Trophoblast cell (in vitro differentiated cells and primary cell): Measurements from ENCODE around the gene DBF4B.
A peak's percentile ranks its signal among the peaks of the same experiment; 100 is the strongest.

Experiments used
- DNase-seq, 2 donors: peaks; one replicate each; pipeline ENCODE4 v3.0.0-alpha.2; 2016
- H2AFZ ChIP-seq: 2 replicates; pipeline ENCODE4 v1.6.1; 2013; ENCODE audit warnings: low read length, moderate library complexity, mild to moderate bottlenecking; ENCODE audit not compliant: insufficient read depth, poor library complexity
- H2AK5ac ChIP-seq: 2 replicates; pipeline ENCODE4 v1.6.1; 2013; ENCODE audit warnings: mild to moderate bottlenecking, low read length
- H2BK120ac ChIP-seq: 2 replicates; pipeline ENCODE4 v1.6.1; 2013; ENCODE audit warnings: low read length, mild to moderate bottlenecking, moderate library complexity; ENCODE audit not compliant: insufficient read depth, poor library complexity
- H2BK12ac ChIP-seq: 2 replicates; pipeline ENCODE4 v1.6.1; 2013; ENCODE audit warnings: mild to moderate bottlenecking, low read length, moderate library complexity
- H2BK5ac ChIP-seq: 2 replicates; pipeline ENCODE4 v1.6.1; 2013; ENCODE audit warnings: low read length, low read depth, moderate library complexity, mild to moderate bottlenecking; ENCODE audit not compliant: poor library complexity
- H3K14ac ChIP-seq: 2 replicates; pipeline ENCODE4 v1.6.1; 2013; ENCODE audit warnings: mild to moderate bottlenecking, low read length
- H3K18ac ChIP-seq: 2 replicates; pipeline ENCODE4 v1.6.1; 2013; ENCODE audit warnings: mild to moderate bottlenecking, low read length
- H3K23ac ChIP-seq: 2 replicates; pipeline ENCODE4 v1.6.1; 2013; ENCODE audit warnings: low read length
- H3K27ac ChIP-seq: 2 replicates; pipeline ENCODE4 v1.5.1; 2013; ENCODE audit warnings: low read depth, mild to moderate bottlenecking, inconsistent platforms, low read length, moderate library complexity
- H3K27me3 ChIP-seq: 2 replicates; pipeline ENCODE4 v1.6.1; 2013; ENCODE audit warnings: inconsistent platforms, mild to moderate bottlenecking, low read length, moderate library complexity; ENCODE audit not compliant: insufficient read depth
- H3K36me3 ChIP-seq, 2 experiments: 1 replicate in 1 of 2; 2 replicates in 1 of 2; pipeline ENCODE4 v1.6.1; 2013; ENCODE audit warnings: low read length in 2 of 2, mild to moderate bottlenecking in 2 of 2, moderate library complexity in 1 of 2; ENCODE audit not compliant: insufficient read depth in 2 of 2, control insufficient read depth in 1 of 2
- H3K4ac ChIP-seq: 2 replicates; pipeline ENCODE4 v1.6.1; 2013; ENCODE audit warnings: low read depth, mild to moderate bottlenecking, low read length, moderate library complexity
- H3K4me1 ChIP-seq, 2 experiments: 1 replicate in 1 of 2; 2 replicates in 1 of 2; pipeline ENCODE4 v1.6.1; 2013; ENCODE audit warnings: low read length in 2 of 2, mild to moderate bottlenecking in 2 of 2, moderate library complexity in 1 of 2; ENCODE audit not compliant: insufficient read depth in 2 of 2, control insufficient read depth in 1 of 2
- H3K4me2 ChIP-seq: 2 replicates; pipeline ENCODE4 v1.6.1; 2013; ENCODE audit warnings: inconsistent platforms, mild to moderate bottlenecking, low read length, moderate library complexity
- H3K4me3 ChIP-seq: 2 replicates; pipeline ENCODE4 v1.5.1; 2013; ENCODE audit warnings: mild to moderate bottlenecking, low read depth, low read length, inconsistent platforms
- H3K79me1 ChIP-seq: one replicate; pipeline ENCODE4 v1.6.1; 2013; ENCODE audit warnings: low read length
- H3K79me2 ChIP-seq: 2 replicates; pipeline ENCODE4 v1.6.1; 2013; ENCODE audit warnings: low read length, mild to moderate bottlenecking; ENCODE audit not compliant: control insufficient read depth, insufficient read depth, poor library complexity
- H3K9ac ChIP-seq: 2 replicates; pipeline ENCODE4 v1.6.1; 2013; ENCODE audit warnings: mild to moderate bottlenecking, low read length
- H3K9me3 ChIP-seq: 2 replicates; pipeline ENCODE4 v1.6.1; 2013; ENCODE audit warnings: low read depth, mild to moderate bottlenecking, control low read depth, inconsistent platforms, low read length; ENCODE audit not compliant: insufficient read depth
- H4K12ac ChIP-seq: 2 replicates; pipeline ENCODE4 v1.6.1; 2013; ENCODE audit warnings: low read depth, mild to moderate bottlenecking, low read length, moderate library complexity
- H4K8ac ChIP-seq: 2 replicates; pipeline ENCODE4 v1.6.1; 2013; ENCODE audit warnings: low read depth, mild to moderate bottlenecking, low read length, moderate library complexity
- H4K91ac ChIP-seq: one replicate; pipeline ENCODE4 v1.6.1; 2013; ENCODE audit warnings: low read depth, mild to moderate bottlenecking, low read length, moderate library complexity
- WGBS: extraction: QIAGEN DNeasy Blood & Tissue Kit; methylation state at CpG from one replicate; pipeline ENCODE4 v1.1.7; 2013; ENCODE audit warnings: missing lambda C conversion rate; ENCODE audit not compliant: insufficient read length, insufficient coverage; ENCODE audit errors: extremely low coverage; 5-methylcytosine and 5-hydroxymethylcytosine counted together

Gene DBF4B

GRCh38 chr17:44749076-44749979 lies 40.9 kb downstream of the DBF4B start:
- H2AFZ ChIP-seq = no peak overlapping the region
- H4K91ac ChIP-seq = no peak overlapping the region
- DNase-seq = no peak
- H3K4me3 ChIP-seq = peak overlapping the region; percentile 16
- H2BK5ac ChIP-seq = no peak overlapping the region
- H2BK12ac ChIP-seq = no peak overlapping the region
- H3K4me1 ChIP-seq = no peaks in the 10 kb centered on the region
- no peaks in the 10 kb centered on the region for H3K79me1 ChIP-seq
- no peak overlapping the region for H2AK5ac ChIP-seq
- no peaks in the 10 kb centered on the region for H3K79me2 ChIP-seq
- H3K9ac ChIP-seq = no peak overlapping the region
- no peak overlapping the region for H3K4me2 ChIP-seq
- H3K36me3 ChIP-seq = peaks cover 42 to 43% of the 10 kb centered on the region in 2 experiments
- H3K27ac ChIP-seq = no peak overlapping the region
- WGBS = no CpG with 5 or more reads among the region's 19 CpGs
- no peaks in the 10 kb centered on the region for H3K27me3 ChIP-seq
- H3K23ac ChIP-seq = no peak overlapping the region
- no peak overlapping the region for H3K4ac ChIP-seq
- no peaks in the 10 kb centered on the region for H3K9me3 ChIP-seq
- H2BK120ac ChIP-seq = no peak overlapping the region
- no peak overlapping the region for H3K18ac ChIP-seq
- H4K8ac ChIP-seq = no peak overlapping the region
- H3K14ac ChIP-seq = no peak overlapping the region
- H4K12ac ChIP-seq = no peak overlapping the region

- no peak overlapping the region for H3K4me2 ChIP-seq
- H3K4ac ChIP-seq = no peak overlapping the region
- no peak overlapping the region for H3K27ac ChIP-seq
- peaks cover 42 to 43% of the 10 kb centered on the region in 2 experiments for H3K36me3 ChIP-seq
- no peak overlapping the region for H2BK5ac ChIP-seq
- no peak for DNase-seq
- H4K8ac ChIP-seq = no peak overlapping the region
- no peaks in the 10 kb centered on the region for H3K9me3 ChIP-seq
- H2BK12ac ChIP-seq = no peak overlapping the region
- H3K79me2 ChIP-seq = no peaks in the 10 kb centered on the region
- H2AK5ac ChIP-seq = no peak overlapping the region
- H2AFZ ChIP-seq = no peak overlapping the region
- H3K27me3 ChIP-seq = no peaks in the 10 kb centered on the region
- no peak overlapping the region for H2BK120ac ChIP-seq
- H4K91ac ChIP-seq = no peak overlapping the region
- no peak overlapping the region for H3K4me3 ChIP-seq
- H3K18ac ChIP-seq = no peak overlapping the region
- H4K12ac ChIP-seq = no peak overlapping the region
- no CpG with 5 or more reads among the region's 9 CpGs for WGBS
- H3K9ac ChIP-seq = no peak overlapping the region
- H3K14ac ChIP-seq = no peak overlapping the region
- no peaks in the 10 kb centered on the region for H3K4me1 ChIP-seq
- no peaks in the 10 kb centered on the region for H3K79me1 ChIP-seq
- no peak overlapping the region for H3K23ac ChIP-seq
These were observed 41.5 kb downstream of the DBF4B start for GRCh38 chr17:44749980-44750318.

GRCh38 chr17:44751331-44751730 lies 42.9 kb downstream of the DBF4B start:
- Histone ChIP-seq H3K79me1 (no peaks in the 10 kb centered on the region), H2AFZ (no peak overlapping the region), H4K8ac (no peak overlapping the region), H2BK12ac (no peak overlapping the region), H4K12ac (no peak overlapping the region), H3K4me2 (no peak overlapping the region), H3K36me3 (peaks cover 42 to 43% of the 10 kb centered on the region in 2 experiments), H3K27ac (no peak overlapping the region), H2AK5ac (no peak overlapping the region), H4K91ac (no peak overlapping the region), H3K14ac (no peak overlapping the region), H2BK120ac (no peak overlapping the region), H3K9me3 (no peaks in the 10 kb centered on the region), H3K4ac (no peak overlapping the region), H3K79me2 (no peaks in the 10 kb centered on the region), H3K9ac (no peak overlapping the region), H3K18ac (no peak overlapping the region), H3K27me3 (no peaks in the 10 kb centered on the region), H3K4me3 (no peak overlapping the region), H2BK5ac (no peak overlapping the region), H3K23ac (no peak overlapping the region), H3K4me1 (no peaks in the 10 kb centered on the region)
- WGBS = no CpG with 5 or more reads among the region's 7 CpGs
- DNase-seq = no peak

GRCh38 chr17:44751806-44752205 lies 43.3 kb downstream of the DBF4B start:
- H3K27ac ChIP-seq = no peak overlapping the region
- H3K23ac ChIP-seq = no peak overlapping the region
- no peak overlapping the region for H3K14ac ChIP-seq
- no peak overlapping the region for H2BK5ac ChIP-seq
- H3K4me3 ChIP-seq = no peak overlapping the region
- H3K18ac ChIP-seq = no peak overlapping the region
- DNase-seq = no peak
- no peaks in the 10 kb centered on the region for H3K79me2 ChIP-seq
- WGBS = no CpG with 5 or more reads among the region's 10 CpGs
- H2AFZ ChIP-seq = no peak overlapping the region
- no peak overlapping the region for H2BK120ac ChIP-seq
- no peaks in the 10 kb centered on the region for H3K27me3 ChIP-seq
- no peak overlapping the region for H3K4me2 ChIP-seq
- peaks cover 41 to 42% of the 10 kb centered on the region in 2 experiments for H3K36me3 ChIP-seq
- no peak overlapping the region for H4K8ac ChIP-seq
- no peak overlapping the region for H2BK12ac ChIP-seq
- H3K9ac ChIP-seq = no peak overlapping the region
- no peak overlapping the region for H2AK5ac ChIP-seq
- H3K9me3 ChIP-seq = no peaks in the 10 kb centered on the region
- H4K91ac ChIP-seq = no peak overlapping the region
- no peak overlapping the region for H4K12ac ChIP-seq
- no peaks in the 10 kb centered on the region for H3K4me1 ChIP-seq
- H3K4ac ChIP-seq = no peak overlapping the region
- H3K79me1 ChIP-seq = no peaks in the 10 kb centered on the region
